Colonic mucosa (tissue), 4 donors: Measurements from ENCODE around the gene HAX1. TPM values are rescaled to one million over a fixed set of nuclear protein-coding genes. Genes with fewer than 3 reads are reported as not detected.
"Not testable (repeated sequence)": the region's sequence is repeated elsewhere in the genome, so short reads cannot be mapped to it uniquely, and the experiment has no call there.

ENCODE experiments used
- DNase-seq: peaks from one replicate; pipeline ENCODE4 v3.0.0-alpha.2; 2020
- H3K27ac ChIP-seq: fragments of 200-600 bp; one replicate; pipeline ENCODE4 v1.8.0; 2021
- H3K27me3 ChIP-seq: fragments of 200-600 bp; one replicate; pipeline ENCODE4 v1.8.0; 2021
- H3K36me3 ChIP-seq: fragments of 200-600 bp; one replicate; pipeline ENCODE4 v1.8.0; 2021
- H3K4me1 ChIP-seq: fragments of 200-600 bp; one replicate; pipeline ENCODE4 v1.8.0; 2021; ENCODE audit warnings: mild to moderate bottlenecking
- H3K4me3 ChIP-seq: fragments of 200-600 bp; one replicate; pipeline ENCODE4 v1.8.0; 2021
- H3K9ac ChIP-seq, 2 donors: one replicate each; pipeline ENCODE4 v1.7.0; 2013; ENCODE audit warnings: control low read depth in 2 of 2, low read depth in 2 of 2, low read length in 2 of 2
- H3K9me3 ChIP-seq: fragments of 200-600 bp; one replicate; pipeline ENCODE4 v1.8.0; 2021
- intact Hi-C: fragments of 100-400 bp; cut with DNase I; formaldehyde crosslinking; loops from one replicate; pipeline ENCODE4 v1.14.1; 2022
- total RNA-seq, 2 donors: library from RNA; stranded (reverse); fragmentation: NEBNext Ultra II Directional in 1 of 2; extraction: Animal tissue kit (Norgen Biotek cat#: 25700) in 1 of 2; gene quantifications; one replicate each; pipeline ENCODE4 v1.2.1, GENCODE V29; 2021
- TF ChIP-seq, protein P1 (sequence below): fragments of 200-600 bp; IDR thresholded peaks from one replicate; pipeline ENCODE4 v1.8.0; 2022; ENCODE audit warnings: antibody characterized with exemption, mild to moderate bottlenecking
- donor health status: healthy.
- donor health status: DM: no; HTN: no; CAD: no.
- donor health status: DM: no; HTN: no; CAD: no.

HAX1 gene
- total RNA-seq, 2 donors from 2014 or later, result 53.4 to 83.6 TPM

DNA sequence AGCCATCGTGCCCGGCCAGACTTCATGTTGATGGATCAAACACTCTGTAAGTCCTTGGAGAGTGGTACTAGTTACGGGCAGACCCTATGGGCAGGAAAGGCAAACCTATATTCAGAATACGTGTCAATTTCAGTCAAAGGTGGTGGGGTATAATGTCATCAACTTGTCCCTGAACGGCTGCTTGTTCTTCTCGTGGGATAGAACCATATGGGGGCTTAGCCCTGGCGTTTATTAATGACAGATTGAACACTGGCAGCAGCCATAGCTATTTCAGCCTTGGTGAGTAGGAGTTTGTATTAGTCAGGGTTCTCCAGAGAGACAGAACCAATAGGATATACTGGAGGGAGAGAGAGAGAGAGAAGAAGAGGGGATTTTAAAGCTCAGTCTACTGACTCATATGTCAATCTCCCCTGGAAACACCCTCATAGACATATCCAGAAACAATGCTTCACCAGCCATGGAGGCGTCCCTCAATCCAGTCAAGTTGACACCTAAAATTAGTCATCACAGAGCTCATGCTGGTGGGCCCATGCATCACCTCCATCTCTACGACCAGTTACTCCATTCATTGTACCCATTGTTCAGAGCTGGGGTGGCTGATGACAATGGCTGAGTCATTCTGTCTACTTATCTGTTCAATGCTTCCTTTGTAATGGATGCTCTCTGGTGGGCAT lies 32.4 kb downstream of the HAX1 start:
- H3K4me1 ChIP-seq, result no peaks in the 10 kb centered on the region
- H3K27ac ChIP-seq, result no peak overlapping the region
- intact Hi-C loops, result no loop called here
- no peaks in the 10 kb centered on the region for H3K27me3 ChIP-seq
- TF ChIP-seq, protein P1, sequence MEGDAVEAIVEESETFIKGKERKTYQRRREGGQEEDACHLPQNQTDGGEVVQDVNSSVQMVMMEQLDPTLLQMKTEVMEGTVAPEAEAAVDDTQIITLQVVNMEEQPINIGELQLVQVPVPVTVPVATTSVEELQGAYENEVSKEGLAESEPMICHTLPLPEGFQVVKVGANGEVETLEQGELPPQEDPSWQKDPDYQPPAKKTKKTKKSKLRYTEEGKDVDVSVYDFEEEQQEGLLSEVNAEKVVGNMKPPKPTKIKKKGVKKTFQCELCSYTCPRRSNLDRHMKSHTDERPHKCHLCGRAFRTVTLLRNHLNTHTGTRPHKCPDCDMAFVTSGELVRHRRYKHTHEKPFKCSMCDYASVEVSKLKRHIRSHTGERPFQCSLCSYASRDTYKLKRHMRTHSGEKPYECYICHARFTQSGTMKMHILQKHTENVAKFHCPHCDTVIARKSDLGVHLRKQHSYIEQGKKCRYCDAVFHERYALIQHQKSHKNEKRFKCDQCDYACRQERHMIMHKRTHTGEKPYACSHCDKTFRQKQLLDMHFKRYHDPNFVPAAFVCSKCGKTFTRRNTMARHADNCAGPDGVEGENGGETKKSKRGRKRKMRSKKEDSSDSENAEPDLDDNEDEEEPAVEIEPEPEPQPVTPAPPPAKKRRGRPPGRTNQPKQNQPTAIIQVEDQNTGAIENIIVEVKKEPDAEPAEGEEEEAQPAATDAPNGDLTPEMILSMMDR, result no peak
- no peak overlapping the region for H3K9ac ChIP-seq
- no peaks in the 10 kb centered on the region for H3K9me3 ChIP-seq
- H3K36me3 ChIP-seq, result no peaks in the 10 kb centered on the region
- H3K4me3 ChIP-seq, result no peak overlapping the region
- DNase-seq, result no peak

DNA sequence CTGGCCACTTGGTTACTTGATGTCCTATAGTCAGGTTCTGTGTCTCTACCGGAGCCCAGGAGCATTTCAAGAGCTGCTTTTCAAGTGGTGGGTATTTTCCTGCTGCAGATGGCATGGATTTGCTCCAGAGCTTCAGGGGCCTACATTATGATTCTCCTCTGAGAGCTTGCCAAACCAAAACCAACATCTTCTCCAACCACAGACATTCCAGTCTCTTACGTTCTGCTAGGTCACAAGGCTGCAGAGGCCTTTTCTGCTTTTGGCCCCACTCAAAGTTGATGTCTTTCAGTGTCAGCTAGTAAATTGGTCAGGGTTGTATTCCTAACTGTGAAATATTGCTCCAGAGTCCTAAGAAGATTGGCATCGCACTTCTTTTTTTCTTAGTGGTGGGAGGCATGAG lies 33.7 kb downstream of the HAX1 start:
- no peak for DNase-seq
- H3K9ac ChIP-seq, result no peak overlapping the region
- no peak overlapping the region for H3K27ac ChIP-seq
- H3K4me1 ChIP-seq, result no peaks in the 10 kb centered on the region
- intact Hi-C loops, result no loop called here
- TF ChIP-seq, protein P1, result no peak
- H3K36me3 ChIP-seq, result no peaks in the 10 kb centered on the region
- no peaks in the 10 kb centered on the region for H3K27me3 ChIP-seq
- H3K4me3 ChIP-seq, result no peak overlapping the region
- no peaks in the 10 kb centered on the region for H3K9me3 ChIP-seq

DNA sequence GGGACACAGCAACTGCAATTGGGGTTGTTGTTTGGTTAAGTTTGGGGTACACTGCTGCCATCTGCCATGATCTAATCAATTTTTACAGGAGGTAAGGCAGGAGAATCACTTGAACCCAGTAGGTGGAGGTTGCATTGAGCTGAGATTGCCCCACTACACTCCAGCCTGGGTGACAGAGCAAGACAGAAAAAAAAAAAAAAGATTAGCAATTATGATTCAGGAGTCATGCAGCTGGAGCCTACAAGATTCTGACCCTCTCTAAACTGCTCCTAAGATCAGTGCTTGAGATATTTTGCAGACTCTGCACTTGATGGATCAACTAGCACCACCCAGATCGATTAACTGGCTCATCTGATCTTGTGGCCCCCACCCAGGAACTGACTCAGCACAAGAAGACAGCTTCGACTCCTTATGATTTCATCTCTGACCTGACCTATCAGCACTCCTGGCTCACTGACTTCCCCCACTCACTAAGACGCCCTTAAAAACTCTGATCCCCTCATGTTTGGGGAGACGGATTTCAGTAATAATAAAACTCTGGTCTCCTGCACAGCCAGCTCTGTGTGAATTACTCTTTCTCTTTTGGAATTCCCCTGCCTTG lies 35.3 kb downstream of the HAX1 start:
- H3K9me3 ChIP-seq, H3K4me1 ChIP-seq, H3K4me3 ChIP-seq, intact Hi-C loops, H3K27me3 ChIP-seq, H3K36me3 ChIP-seq, H3K27ac ChIP-seq, H3K9ac ChIP-seq, DNase-seq: not testable (repeated sequence)

DNA sequence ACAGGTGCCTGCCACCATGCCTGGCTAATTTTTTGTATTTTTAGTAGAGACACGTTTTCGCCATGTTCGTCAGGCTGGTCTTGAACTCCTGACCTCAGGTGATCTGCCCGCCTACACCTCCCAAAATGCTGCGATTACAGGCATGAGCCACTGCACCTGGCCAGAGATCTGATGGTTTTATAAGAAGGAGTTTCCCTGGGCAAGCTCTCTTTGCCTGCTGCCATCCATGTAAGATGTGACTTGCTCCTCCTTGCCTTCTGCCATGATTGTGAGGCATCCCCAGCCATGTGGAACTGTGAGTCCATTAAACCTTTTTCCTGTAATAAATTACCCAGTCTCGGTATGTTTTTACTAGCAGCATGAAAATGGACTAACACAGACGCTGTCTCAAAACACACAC lies 36.7 kb downstream of the HAX1 start:
- H3K9me3 ChIP-seq, intact Hi-C loops, H3K9ac ChIP-seq, H3K36me3 ChIP-seq, H3K4me1 ChIP-seq, H3K27me3 ChIP-seq, H3K4me3 ChIP-seq, H3K27ac ChIP-seq, DNase-seq: not testable (repeated sequence)

DNA sequence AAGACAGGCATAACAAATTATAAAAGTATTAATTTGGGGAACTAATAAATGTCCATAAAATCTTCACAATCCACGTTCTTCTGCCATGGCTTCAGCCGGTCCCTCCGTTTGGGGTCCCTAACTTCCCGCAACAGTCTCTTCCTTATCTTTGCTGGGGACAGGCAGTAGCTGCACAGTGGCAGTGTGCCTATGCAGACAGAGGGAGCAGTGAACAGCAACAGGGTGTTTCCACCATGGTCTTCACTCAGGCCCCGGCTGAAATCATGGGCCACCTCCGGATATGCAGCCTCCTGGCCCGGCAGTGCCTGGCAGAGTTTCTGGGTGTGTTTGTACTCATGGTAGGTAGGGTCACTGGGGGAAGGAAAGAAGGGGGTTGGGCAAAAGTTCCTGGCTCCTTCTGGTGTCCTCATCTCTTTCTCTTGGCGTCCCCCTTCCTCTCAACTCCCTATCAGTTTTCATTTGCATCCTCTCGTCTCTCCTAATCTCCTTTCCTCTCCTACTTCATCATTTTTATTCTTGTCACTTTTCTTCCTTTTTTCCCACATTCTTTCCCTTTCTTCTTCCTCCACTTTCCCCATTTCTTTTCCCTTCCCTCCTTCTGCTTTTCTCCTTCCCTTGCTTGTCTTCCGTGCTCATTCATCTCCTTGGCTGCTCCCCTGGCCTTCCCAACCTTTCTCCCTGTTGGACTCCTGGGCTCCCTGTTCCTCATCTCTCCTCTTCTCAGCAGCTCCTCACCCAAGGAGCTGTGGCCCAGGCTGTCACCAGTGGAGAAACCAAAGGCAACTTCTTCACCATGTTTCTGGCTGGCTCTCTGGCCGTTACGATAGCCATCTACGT lies 40.0 kb downstream of the HAX1 start:
- H3K9ac ChIP-seq, H3K27me3 ChIP-seq, H3K27ac ChIP-seq, H3K4me1 ChIP-seq, H3K36me3 ChIP-seq, intact Hi-C loops, DNase-seq, H3K9me3 ChIP-seq, H3K4me3 ChIP-seq: not testable (repeated sequence)

DNA sequence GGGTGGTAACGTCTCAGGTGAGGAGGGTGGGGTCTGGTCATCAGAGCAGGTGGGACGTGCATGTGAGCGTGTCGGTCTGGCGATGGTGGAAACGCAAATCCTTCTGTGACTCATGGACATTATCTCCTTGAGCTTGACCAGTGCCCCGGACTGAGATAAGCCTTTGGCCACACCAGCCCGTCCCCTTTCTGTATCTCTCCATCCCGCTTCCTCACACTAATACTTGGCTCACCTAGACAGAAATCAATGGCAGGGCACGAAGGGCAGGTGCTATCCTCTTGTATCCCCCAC lies 40.6 kb downstream of the HAX1 start:
- no peak overlapping the region for H3K27ac ChIP-seq
- H3K9me3 ChIP-seq, result no peaks in the 10 kb centered on the region
- no peaks in the 10 kb centered on the region for H3K4me1 ChIP-seq
- no peaks in the 10 kb centered on the region for H3K27me3 ChIP-seq
- intact Hi-C loops, result no loop called here
- H3K9ac ChIP-seq, result no peak overlapping the region
- H3K4me3 ChIP-seq, result no peak overlapping the region
- TF ChIP-seq, protein P1, result no peak
- no peak for DNase-seq
- H3K36me3 ChIP-seq, result no peaks in the 10 kb centered on the region

DNA sequence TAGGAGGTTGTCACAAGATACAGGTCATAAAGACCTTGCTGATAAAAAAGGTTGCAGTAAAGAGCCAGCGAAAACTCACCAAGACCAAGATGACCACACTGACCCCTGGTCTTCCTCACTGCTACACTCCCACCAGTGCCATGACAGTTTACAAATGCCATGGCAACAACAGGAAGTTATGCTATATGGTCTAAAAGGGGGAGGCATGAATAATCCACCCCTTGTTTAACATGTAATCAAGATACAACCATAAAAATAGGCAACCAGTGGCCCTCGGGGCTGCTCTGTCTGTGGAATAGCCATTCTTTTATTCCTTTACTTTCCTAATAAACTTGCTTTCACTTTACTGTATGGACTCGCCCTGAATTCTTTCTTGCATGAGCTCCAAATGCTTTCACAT lies 41.8 kb downstream of the HAX1 start:
- H3K27ac ChIP-seq, H3K4me3 ChIP-seq, H3K9me3 ChIP-seq, DNase-seq, H3K9ac ChIP-seq, H3K4me1 ChIP-seq, H3K27me3 ChIP-seq, intact Hi-C loops, H3K36me3 ChIP-seq: not testable (repeated sequence)
